GM19193 (cell line): ENCODE measurements around the gene BPIFB6.

Experiments used
- POLR2A ChIP-seq: IDR thresholded peaks from 4 replicates; pipeline ENCODE4 v1.6.1; 2011; ENCODE audit not compliant: insufficient read depth, insufficient read length; ENCODE audit errors: extremely low read depth

BPIFB6 gene

GRCh38 chr20:33018169-33018931 is 13.1 kb upstream of the BPIFB6 start:
- TF ChIP-seq POLR2A, result no peak

- TF ChIP-seq POLR2A, result no peak
Measured at GRCh38 chr20:33019465-33020277, 11.8 kb upstream of the BPIFB6 start.

DNA sequence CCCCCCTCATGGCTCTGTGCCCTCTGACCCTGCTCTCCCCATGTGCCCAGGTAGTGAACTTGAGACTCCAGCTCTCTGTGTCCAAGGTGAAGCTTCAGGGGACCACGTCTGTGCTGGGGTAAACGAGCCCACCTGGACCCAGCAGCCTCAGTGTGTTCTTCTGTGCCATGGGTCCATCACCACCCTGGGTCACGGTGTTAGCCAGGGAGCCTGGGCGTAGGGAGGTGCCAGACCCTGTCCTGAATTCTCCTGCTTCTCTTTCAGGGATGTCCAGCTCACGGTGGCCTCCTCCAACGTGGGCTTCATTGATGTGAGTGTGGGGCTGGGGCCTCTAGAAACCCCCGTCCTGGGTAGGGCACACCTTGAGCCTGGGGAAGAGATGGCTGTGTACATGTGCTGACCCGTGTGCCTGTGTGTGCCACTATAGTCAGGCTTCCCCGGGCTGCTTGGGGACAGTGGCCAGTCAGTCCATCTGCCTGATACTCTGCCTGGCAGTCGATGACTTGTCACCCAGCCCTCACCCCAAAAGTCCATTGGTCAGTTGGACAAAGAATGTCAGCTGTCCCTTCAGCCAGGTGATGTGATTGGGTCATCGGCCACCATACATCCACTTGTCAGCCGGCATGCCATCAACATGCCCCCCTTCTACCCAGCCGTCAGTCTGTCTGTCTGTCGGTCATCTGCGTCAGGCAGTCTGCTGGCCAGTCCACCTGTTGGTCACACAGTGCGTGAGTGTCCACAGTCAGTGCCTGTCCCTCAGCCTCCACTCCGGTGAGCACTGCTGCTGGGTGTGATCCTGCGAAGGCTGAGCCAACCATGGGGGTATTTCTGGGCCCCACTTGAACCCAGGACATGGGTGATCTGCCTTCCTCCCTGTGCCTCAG is 10.9 kb upstream of the BPIFB6 start:
- TF ChIP-seq POLR2A, result no peak

- no peak for TF ChIP-seq POLR2A
Measured at GRCh38 chr20:33021879-33022278, 9.6 kb upstream of the BPIFB6 start.

- TF ChIP-seq POLR2A, result no peak
Measured at GRCh38 chr20:33022289-33022688, 9.2 kb upstream of the BPIFB6 start.

- no peak for TF ChIP-seq POLR2A
Measured at GRCh38 chr20:33022694-33023438, 8.6 kb upstream of the BPIFB6 start.

DNA sequence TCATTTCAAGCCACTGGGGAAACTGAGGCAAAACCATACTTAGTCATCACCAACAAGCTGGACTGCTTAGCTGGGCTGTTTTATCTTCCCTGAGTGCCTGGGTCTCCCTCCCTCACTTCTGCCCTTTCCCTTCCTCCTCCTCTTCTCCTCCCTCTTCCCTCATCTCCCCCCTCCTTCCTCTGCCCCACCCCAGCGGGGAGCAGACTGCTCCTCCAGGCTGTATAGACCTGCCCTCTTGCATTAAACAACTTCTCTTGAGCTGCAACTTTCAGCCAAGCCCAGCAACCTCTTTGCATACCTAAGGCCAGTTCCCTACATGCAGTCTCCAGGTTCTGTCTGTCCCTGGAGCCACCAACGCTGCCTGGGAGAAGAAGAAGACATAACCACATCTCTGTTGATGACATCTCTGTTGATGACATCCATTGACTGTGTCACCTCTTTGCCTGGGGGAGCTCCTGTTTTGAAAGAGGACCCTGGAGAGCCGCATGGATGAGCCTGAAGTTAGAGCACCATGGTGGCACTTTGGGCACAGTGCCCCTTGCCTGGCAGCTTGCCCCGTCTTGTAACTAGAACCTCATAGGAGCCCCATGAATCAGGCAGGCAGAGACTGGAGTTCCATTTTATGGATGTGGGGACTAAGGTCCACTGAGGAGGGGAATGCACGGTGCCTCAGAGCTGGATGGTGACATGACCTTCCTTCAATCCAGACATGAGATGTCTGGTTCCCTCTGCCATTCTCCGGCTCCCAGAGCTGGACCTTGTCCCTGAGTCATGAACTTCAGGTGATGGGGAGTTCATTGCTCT is 7.8 kb upstream of the BPIFB6 start:
- TF ChIP-seq POLR2A, result no peak

GRCh38 chr20:33024243-33024560 is 7.2 kb upstream of the BPIFB6 start:
- no peak for TF ChIP-seq POLR2A

DNA sequence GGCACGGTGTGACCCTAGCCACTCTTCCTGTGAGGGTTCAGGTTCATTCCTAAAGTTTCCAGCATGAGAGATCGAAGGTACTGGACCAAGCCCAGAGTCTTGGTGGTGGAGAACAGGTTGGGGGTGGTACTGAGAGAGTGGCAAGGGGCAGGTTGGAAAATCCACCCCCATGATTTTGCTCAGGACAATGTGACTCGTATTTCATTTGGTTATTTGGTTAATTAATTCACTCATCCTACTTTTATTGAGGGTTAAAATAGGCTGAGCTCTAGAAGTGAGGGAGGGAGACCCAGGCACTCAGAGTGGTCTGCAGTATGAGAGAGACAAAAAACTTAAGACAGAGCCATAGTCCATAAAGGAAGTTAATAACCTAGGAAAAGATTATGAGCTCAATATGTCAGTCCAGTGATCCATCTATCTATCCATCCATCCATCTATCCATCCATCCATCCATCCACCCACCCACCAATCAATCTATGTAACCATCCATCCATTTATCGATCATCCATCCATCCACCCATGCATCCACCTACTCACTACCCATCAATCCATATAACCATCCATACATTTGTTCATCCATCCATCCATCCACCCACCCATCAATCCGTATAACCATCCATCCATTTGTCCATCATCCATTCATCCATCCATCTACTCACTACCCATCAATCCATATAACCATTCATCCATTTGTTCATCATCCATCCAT is 6.7 kb upstream of the BPIFB6 start:
- TF ChIP-seq POLR2A, result no peak

GRCh38 chr20:33025318-33025876 is 6.1 kb upstream of the BPIFB6 start:
- TF ChIP-seq POLR2A, result no peak

GRCh38 chr20:33026072-33026778 is 5.2 kb upstream of the BPIFB6 start:
- TF ChIP-seq POLR2A, result no peak
